WTC11 (cell line): ENCODE data around the gene DCLK1.

Experiments used
- ATF6 ChIP-seq: sonication (generic); formaldehyde crosslinking; IDR thresholded peaks from 2 replicates; pipeline ENCODE4 v1.8.1; 2023; ENCODE audit warnings: mild to moderate bottlenecking, missing genetic modification reagents
- CTCF ChIP-seq: fragments of 200-600 bp; IDR thresholded peaks from 2 replicates; pipeline ENCODE4 v1.8.0; 2022; ENCODE audit warnings: antibody characterized with exemption

GRCh38 chr13:36026531-36026930 lies 104.7 kb downstream of the DCLK1 start:
- TF ChIP-seq ATF6 (CRISPR knock-in tag) (no peak), CTCF (no peak)
